Retinal pigment epithelial cell (primary cell): ENCODE measurements around the gene CALHM5.
A peak's percentile ranks its signal among the peaks of the same experiment; 100 is the strongest.

Source experiments
- DNase-seq: peaks from one replicate; pipeline ENCODE4 v3.0.0-alpha.2; 2010; ENCODE audit warnings: low read depth
- H3K4me3 ChIP-seq: 2 replicates; pipeline ENCODE4 v1.5.1; 2011; ENCODE audit warnings: mild to moderate bottlenecking, low read length, control low read depth, moderate library complexity
- TF ChIP-seq, protein P1 (sequence below): conservative IDR thresholded peaks from 2 replicates; pipeline ENCODE4 v1.5.1; 2011; ENCODE audit warnings: low read depth, low read length, control low read depth, inconsistent platforms

CALHM5 gene

DNA sequence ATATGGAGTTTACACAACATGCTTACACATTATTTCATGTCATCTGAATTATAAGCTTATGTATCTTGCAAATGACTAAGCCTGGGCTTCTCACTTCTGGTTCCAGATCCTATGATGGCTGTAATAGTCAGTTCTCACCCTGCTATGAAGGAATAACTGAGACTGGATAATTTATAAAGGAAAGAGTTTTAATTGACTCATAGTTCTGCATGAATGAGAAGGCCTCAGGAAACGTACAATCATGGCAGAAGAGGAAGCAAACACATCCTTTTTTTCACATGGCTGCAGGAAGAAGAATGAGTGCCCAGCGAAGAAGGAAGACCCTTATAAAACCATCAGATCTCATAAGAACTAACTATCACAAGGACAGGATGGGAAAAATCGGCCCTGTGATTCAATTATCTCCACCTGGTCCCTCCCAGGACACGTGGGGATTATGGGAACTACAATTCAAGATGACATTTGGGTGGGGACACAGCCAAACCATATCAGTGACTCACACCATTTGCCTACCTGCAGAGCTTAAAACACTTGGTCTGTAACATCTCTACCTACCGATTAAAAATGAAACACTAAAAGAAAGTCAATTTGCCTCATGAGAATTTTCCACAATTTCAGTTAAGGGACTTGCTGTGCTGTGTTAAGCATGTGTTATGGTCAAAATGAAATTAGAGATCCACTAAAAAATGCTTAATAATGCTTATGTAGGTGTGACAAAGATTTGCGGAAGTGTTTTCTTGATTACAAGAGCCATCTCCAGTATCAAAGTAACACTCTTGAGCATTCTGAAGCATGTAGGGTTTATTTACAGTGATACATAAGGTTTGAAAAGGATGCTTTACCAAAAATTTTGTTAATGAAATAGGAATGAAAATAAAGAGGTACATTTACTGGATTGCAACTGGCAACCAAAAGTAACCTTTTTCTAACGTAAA is 57.6 kb downstream of the CALHM5 start:
- H3K4me3 ChIP-seq: no peak overlapping the region
- TF ChIP-seq, protein P1, sequence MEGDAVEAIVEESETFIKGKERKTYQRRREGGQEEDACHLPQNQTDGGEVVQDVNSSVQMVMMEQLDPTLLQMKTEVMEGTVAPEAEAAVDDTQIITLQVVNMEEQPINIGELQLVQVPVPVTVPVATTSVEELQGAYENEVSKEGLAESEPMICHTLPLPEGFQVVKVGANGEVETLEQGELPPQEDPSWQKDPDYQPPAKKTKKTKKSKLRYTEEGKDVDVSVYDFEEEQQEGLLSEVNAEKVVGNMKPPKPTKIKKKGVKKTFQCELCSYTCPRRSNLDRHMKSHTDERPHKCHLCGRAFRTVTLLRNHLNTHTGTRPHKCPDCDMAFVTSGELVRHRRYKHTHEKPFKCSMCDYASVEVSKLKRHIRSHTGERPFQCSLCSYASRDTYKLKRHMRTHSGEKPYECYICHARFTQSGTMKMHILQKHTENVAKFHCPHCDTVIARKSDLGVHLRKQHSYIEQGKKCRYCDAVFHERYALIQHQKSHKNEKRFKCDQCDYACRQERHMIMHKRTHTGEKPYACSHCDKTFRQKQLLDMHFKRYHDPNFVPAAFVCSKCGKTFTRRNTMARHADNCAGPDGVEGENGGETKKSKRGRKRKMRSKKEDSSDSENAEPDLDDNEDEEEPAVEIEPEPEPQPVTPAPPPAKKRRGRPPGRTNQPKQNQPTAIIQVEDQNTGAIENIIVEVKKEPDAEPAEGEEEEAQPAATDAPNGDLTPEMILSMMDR: no peak
- DNase-seq: no peak

DNA sequence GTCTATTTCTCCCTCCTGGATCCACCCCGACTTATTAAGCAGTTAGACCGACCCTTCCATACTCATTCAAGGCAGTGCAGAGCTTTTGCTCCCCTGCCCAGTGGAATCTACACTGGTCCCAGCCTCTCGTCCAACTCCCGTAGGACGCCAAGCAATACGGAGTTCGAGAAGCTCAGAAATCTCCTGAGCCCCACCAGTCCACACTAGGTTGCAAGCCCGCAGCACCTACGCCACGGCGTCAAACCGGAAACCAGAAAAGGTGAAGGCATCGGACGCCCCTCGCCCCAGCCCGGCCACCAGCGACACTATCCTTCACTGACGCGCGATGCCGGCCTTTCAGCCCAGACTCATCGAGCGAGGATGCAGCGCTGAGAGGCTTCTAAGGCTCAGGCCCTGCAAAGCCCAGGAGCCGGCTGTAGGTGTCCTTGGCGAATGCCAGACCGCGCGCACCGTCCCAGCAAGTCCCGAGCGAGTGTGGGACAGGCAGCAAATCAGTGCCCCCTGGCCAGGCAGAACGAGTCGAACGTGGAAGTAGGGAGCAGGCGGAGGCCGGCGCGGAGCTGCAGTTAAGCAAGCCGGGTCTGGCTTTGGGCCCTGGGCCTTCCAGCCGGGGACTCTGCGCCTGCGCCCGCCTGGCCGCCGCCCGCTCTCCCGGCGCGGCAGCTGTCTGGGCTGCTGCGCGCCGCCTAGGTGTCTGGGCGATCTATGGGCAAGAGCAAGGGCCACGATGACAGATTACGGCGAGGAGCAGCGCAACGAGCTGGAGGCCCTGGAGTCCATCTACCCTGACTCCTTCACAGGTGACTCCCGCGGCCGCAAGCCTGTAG is 59.6 kb downstream of the CALHM5 start, which contains the start of gene RWDD1:
RWDD1 (plus strand) TSS at position 649 of the 827 bp plus-strand sequence; CDS start at position 728, 79 bp downstream.
- H3K4me3 ChIP-seq: peak within 1 kb of the TSS; percentile 99
- DNase-seq: peak; percentile 99
- TF ChIP-seq, protein P1: no peak

DNA sequence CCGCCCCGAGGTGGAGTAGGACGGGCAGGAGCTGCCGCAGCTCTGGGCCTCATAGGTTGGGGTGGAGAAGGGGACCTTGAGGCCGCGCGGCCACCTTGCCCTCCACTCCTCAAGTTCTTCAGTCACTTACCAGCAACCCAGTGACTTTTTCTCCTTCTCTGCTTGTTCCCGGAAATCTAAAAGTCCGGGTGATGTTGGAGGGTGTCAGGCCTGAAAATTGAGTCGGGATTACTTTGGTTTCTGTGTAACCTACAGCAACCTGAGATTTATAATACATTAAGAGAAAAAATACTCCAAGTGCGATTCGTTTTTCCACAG is 60.2 kb downstream of the CALHM5 start:
- H3K4me3 ChIP-seq: peak overlapping the region; percentile 99
- TF ChIP-seq, protein P1: no peak
- no peak for DNase-seq

DNA sequence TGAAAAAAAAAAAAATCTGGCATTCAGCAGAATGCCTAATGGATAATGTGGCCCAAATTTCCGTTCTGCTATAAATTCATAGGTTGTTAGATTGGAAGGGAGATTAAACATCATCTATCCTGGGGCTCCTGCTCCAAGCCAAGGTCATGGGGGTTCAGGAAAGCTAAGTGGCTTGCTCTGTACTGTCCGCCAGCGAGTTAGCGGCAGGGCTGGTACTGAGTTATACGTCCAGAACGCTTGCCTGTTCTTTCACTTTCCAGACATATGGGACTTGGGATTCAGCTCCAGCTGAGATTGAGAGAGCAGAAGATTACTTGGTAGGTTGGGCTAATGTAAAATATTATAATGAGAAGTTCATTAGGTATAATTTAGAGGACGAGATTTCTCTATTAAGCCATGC is 60.7 kb downstream of the CALHM5 start:
- H3K4me3 ChIP-seq: peak overlapping the region; percentile 99
- TF ChIP-seq, protein P1: no peak
- DNase-seq: no peak
